GM23338 (cell line): ENCODE results near the gene TXNRD3. TPM values are rescaled to one million over a fixed set of nuclear protein-coding genes. Genes with fewer than 3 reads are reported as not detected.
A peak's percentile ranks its signal among the peaks of the same experiment; 100 is the strongest.

Experiments
- ATAC-seq: fragments of 200-7000 bp; cut with Tn5 transposase; 3 replicates; pipeline ENCODE4 v1.9.1; 2020
- DNase-seq: peaks from one replicate; pipeline ENCODE4 v3.0.0-alpha.2; 2015; ENCODE audit warnings: low spot score
- H2AFZ ChIP-seq: fragments of 200-600 bp; sonication (generic); 2 replicates; pipeline ENCODE4 v1.8.0; 2016; ENCODE audit warnings: antibody characterized with exemption, mild to moderate bottlenecking, moderate library complexity
- H3F3A ChIP-seq: fragments of 200-600 bp; sonication (generic); replicated peaks from 2 replicates; pipeline ENCODE4 v1.8.0; 2017; ENCODE audit warnings: antibody characterized with exemption, mixed run types, low read depth
- H3K27ac ChIP-seq: fragments of 200-600 bp; sonication (generic); 2 replicates; pipeline ENCODE4 v1.6.1; 2016; ENCODE audit warnings: low read depth
- H3K27me3 ChIP-seq: fragments of 200-600 bp; sonication (generic); 2 replicates; pipeline ENCODE4 v1.8.0; 2016; ENCODE audit warnings: mild to moderate bottlenecking, mixed run types, moderate library complexity; ENCODE audit not compliant: insufficient read depth
- H3K36me3 ChIP-seq: fragments of 200-600 bp; sonication (generic); 2 replicates; pipeline ENCODE4 v1.8.0; 2016; ENCODE audit warnings: mild to moderate bottlenecking; ENCODE audit not compliant: insufficient read depth
- H3K4me1 ChIP-seq: fragments of 200-600 bp; sonication (generic); 2 replicates; pipeline ENCODE4 v1.8.0; 2016; ENCODE audit warnings: mild to moderate bottlenecking, moderate library complexity; ENCODE audit not compliant: insufficient read depth
- H3K4me2 ChIP-seq: fragments of 200-600 bp; sonication (generic); 2 replicates; pipeline ENCODE4 v1.7.1; 2017; ENCODE audit warnings: mixed run types
- H3K4me3 ChIP-seq: fragments of 200-600 bp; sonication (generic); 2 replicates; pipeline ENCODE4 v1.6.1; 2016; ENCODE audit warnings: mixed run types
- H3K79me2 ChIP-seq: fragments of 200-600 bp; sonication (generic); replicated peaks from 2 replicates; pipeline ENCODE4 v1.8.0; 2017; ENCODE audit warnings: mild to moderate bottlenecking; ENCODE audit not compliant: insufficient read depth
- H3K9me2 ChIP-seq: fragments of 200-600 bp; sonication (generic); 2 replicates; pipeline ENCODE4 v1.8.0; 2017; ENCODE audit not compliant: insufficient read depth
- H4K20me1 ChIP-seq: fragments of 200-600 bp; sonication (generic); replicated peaks from 2 replicates; pipeline ENCODE4 v1.8.0; 2017; ENCODE audit warnings: mild to moderate bottlenecking; ENCODE audit not compliant: insufficient read depth
- H3K27ac Mint-ChIP-seq: 2 replicates; pipeline ENCODE4 v1.8.0; 2020; ENCODE audit warnings: inconsistent platforms, mild to moderate bottlenecking, moderate library complexity, mixed read lengths
- H3K27me3 Mint-ChIP-seq: 3 replicates; pipeline ENCODE4 v1.8.0; 2022; ENCODE audit warnings: low read depth, mild to moderate bottlenecking, moderate library complexity, mixed read lengths, inconsistent platforms; ENCODE audit not compliant: insufficient read depth, poor library complexity
- H3K36me3 Mint-ChIP-seq: 3 replicates; pipeline ENCODE4 v1.8.0; 2021; ENCODE audit warnings: low read depth, mild to moderate bottlenecking, inconsistent platforms, moderate library complexity, mixed read lengths
- H3K4me1 Mint-ChIP-seq: 3 replicates; pipeline ENCODE4 v1.8.0; 2020; ENCODE audit warnings: mild to moderate bottlenecking, inconsistent platforms, mixed read lengths
- H3K4me3 Mint-ChIP-seq: 3 replicates; pipeline ENCODE4 v1.8.0; 2021; ENCODE audit warnings: moderate library complexity, mild to moderate bottlenecking, inconsistent platforms, mixed read lengths
- H3K9me3 Mint-ChIP-seq: 3 replicates; pipeline ENCODE4 v1.8.0; 2020; ENCODE audit warnings: moderate library complexity, mild to moderate bottlenecking, inconsistent platforms, mixed read lengths
- CREB1 ChIP-seq: fragments of 250-450 bp; sonication (Bioruptor Pico); IDR thresholded peaks from 2 replicates; pipeline ENCODE4 v1.5.0; 2020; ENCODE audit warnings: low read depth, mild to moderate bottlenecking, moderate library complexity
- EZH2 ChIP-seq: fragments of 200-600 bp; sonication (generic); IDR thresholded peaks from one replicate; pipeline ENCODE4 v1.8.0; 2017; ENCODE audit warnings: antibody characterized with exemption, mild to moderate bottlenecking, low read depth; ENCODE audit not compliant: unreplicated experiment
- EZH2phosphoT487 ChIP-seq: fragments of 200-600 bp; sonication (generic); IDR thresholded peaks from one replicate; pipeline ENCODE4 v1.8.1; 2018; ENCODE audit warnings: antibody characterized with exemption; ENCODE audit not compliant: unreplicated experiment
- JUNB ChIP-seq: IDR thresholded peaks from one replicate; pipeline ENCODE4 v1.6.1; 2016; ENCODE audit warnings: antibody characterized with exemption; ENCODE audit not compliant: unreplicated experiment
- NANOG ChIP-seq: IDR thresholded peaks from 2 replicates; pipeline ENCODE4 v1.6.1; 2016; ENCODE audit warnings: antibody characterized with exemption, borderline replicate concordance
- POLR2AphosphoS5 ChIP-seq: IDR thresholded peaks from 2 replicates; pipeline ENCODE4 v1.6.1; 2016; ENCODE audit warnings: antibody characterized with exemption, low read depth
- STAT1 ChIP-seq: IDR thresholded peaks from one replicate; pipeline ENCODE4 v1.6.1; 2016; ENCODE audit warnings: antibody characterized with exemption; ENCODE audit not compliant: unreplicated experiment
- ZNF114 ChIP-seq: fragments of 250-450 bp; sonication (Bioruptor Pico); IDR thresholded peaks from 2 replicates; pipeline ENCODE4 v1.5.0; 2020; ENCODE audit warnings: mild to moderate bottlenecking, moderate library complexity
- ZNF331 ChIP-seq: fragments of 250-450 bp; sonication (Bioruptor Pico); IDR thresholded peaks from 2 replicates; pipeline ENCODE4 v1.5.0; 2020; ENCODE audit warnings: low read depth, mild to moderate bottlenecking, moderate library complexity
- polyA plus RNA-seq: library from polyadenylated mRNA; unstranded; fragments of >200 nt; fragmentation: Nextera tagmentation; extraction: Ambion mirVana; gene quantifications from 2 replicates; pipeline ENCODE4 v1.2.1, GENCODE V29; 2016
- total RNA-seq: library from RNA; depleted of rRNA; stranded (reverse); fragments of >200 nt; shearing (Covaris generic); gene quantifications from 2 replicates; pipeline ENCODE4 v1.2.3, GENCODE V29; 2014
- TF ChIP-seq, protein P1 (sequence below): IDR thresholded peaks from one replicate; pipeline ENCODE4 v1.6.1; 2018; ENCODE audit warnings: antibody characterized with exemption; ENCODE audit not compliant: unreplicated experiment
- TF ChIP-seq, protein P2 (sequence below), 2 experiments: fragments of 200-600 bp in 1 of 2; sonication (generic) in 1 of 2; conservative IDR thresholded peaks; 2 replicates each; pipeline versions ENCODE4 v1.5.1 to v1.6.1; 2016 to 2017; ENCODE audit warnings: antibody characterized with exemption in 2 of 2, low read depth in 2 of 2, mild to moderate bottlenecking in 2 of 2, moderate library complexity in 1 of 2
- TF ChIP-seq, protein P3 (sequence below): fragments of 250-450 bp; sonication (Bioruptor Pico); IDR thresholded peaks from 2 replicates; pipeline ENCODE4 v1.5.0; 2020; ENCODE audit warnings: mild to moderate bottlenecking, moderate library complexity
- TF ChIP-seq, protein P4 (sequence below): IDR thresholded peaks from 2 replicates; pipeline ENCODE4 v1.6.1; 2016; ENCODE audit warnings: antibody characterized with exemption

The TXNRD3 gene
- total and polyA plus RNA-seq, 2 experiments from 2014 or later: 3.0 to 4.1 TPM

DNA sequence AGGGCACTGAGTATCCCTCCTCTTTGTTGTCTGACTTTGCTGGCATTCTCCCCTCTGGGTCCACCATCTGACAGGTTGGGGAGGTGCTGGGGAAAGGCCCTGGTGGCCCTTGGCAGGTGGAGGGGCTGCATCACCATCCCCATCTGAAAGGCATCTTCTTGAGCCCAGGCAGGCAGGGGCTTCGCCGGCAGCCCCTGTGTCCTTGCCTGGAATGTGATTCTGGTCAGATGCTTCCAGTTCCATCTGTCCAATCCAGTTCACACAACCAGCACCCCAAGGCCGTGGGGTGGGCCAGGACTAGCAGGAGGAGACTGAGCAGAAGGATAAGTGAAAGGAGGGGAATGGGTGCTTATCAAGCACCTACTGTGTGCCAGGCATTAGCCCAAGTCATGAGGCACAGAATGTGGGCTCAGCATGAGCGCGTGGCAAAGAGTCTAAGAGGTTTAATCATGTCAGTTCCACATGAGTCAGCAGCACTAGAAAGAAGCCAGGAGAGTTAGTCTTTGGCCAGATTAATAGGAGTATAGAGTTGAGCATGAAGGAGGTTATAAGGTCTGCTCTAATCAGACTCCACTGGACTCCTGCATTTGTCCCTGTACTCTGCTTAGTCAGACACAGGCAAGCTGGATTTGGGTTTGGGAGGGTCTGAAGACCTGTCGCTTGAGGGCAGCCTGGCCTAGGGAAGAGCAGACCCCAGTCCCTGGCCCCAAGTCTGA is 10.5 kb upstream of the TXNRD3 start:
- H4K20me1 ChIP-seq: no peaks in the 10 kb centered on the region
- H3K9me2 ChIP-seq: no peaks in the 10 kb centered on the region
- TF ChIP-seq ZNF114 (CRISPR knock-in tag) (no peak), STAT1 (no peak), EZH2 (no peak), ZNF331 (CRISPR knock-in tag) (no peak), NANOG (no peak), JUNB (no peak), CREB1 (CRISPR knock-in tag) (no peak), POLR2AphosphoS5 (no peak), EZH2phosphoT487 (no peak)
- TF ChIP-seq, protein P1, sequence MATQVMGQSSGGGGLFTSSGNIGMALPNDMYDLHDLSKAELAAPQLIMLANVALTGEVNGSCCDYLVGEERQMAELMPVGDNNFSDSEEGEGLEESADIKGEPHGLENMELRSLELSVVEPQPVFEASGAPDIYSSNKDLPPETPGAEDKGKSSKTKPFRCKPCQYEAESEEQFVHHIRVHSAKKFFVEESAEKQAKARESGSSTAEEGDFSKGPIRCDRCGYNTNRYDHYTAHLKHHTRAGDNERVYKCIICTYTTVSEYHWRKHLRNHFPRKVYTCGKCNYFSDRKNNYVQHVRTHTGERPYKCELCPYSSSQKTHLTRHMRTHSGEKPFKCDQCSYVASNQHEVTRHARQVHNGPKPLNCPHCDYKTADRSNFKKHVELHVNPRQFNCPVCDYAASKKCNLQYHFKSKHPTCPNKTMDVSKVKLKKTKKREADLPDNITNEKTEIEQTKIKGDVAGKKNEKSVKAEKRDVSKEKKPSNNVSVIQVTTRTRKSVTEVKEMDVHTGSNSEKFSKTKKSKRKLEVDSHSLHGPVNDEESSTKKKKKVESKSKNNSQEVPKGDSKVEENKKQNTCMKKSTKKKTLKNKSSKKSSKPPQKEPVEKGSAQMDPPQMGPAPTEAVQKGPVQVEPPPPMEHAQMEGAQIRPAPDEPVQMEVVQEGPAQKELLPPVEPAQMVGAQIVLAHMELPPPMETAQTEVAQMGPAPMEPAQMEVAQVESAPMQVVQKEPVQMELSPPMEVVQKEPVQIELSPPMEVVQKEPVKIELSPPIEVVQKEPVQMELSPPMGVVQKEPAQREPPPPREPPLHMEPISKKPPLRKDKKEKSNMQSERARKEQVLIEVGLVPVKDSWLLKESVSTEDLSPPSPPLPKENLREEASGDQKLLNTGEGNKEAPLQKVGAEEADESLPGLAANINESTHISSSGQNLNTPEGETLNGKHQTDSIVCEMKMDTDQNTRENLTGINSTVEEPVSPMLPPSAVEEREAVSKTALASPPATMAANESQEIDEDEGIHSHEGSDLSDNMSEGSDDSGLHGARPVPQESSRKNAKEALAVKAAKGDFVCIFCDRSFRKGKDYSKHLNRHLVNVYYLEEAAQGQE: no peak
- TF ChIP-seq, protein P2, sequence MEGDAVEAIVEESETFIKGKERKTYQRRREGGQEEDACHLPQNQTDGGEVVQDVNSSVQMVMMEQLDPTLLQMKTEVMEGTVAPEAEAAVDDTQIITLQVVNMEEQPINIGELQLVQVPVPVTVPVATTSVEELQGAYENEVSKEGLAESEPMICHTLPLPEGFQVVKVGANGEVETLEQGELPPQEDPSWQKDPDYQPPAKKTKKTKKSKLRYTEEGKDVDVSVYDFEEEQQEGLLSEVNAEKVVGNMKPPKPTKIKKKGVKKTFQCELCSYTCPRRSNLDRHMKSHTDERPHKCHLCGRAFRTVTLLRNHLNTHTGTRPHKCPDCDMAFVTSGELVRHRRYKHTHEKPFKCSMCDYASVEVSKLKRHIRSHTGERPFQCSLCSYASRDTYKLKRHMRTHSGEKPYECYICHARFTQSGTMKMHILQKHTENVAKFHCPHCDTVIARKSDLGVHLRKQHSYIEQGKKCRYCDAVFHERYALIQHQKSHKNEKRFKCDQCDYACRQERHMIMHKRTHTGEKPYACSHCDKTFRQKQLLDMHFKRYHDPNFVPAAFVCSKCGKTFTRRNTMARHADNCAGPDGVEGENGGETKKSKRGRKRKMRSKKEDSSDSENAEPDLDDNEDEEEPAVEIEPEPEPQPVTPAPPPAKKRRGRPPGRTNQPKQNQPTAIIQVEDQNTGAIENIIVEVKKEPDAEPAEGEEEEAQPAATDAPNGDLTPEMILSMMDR (conservative IDR thresholded peaks at IDR 0.05; ENCODE audit: low read depth in 2 of 2): no peak
- TF ChIP-seq, protein P3, sequence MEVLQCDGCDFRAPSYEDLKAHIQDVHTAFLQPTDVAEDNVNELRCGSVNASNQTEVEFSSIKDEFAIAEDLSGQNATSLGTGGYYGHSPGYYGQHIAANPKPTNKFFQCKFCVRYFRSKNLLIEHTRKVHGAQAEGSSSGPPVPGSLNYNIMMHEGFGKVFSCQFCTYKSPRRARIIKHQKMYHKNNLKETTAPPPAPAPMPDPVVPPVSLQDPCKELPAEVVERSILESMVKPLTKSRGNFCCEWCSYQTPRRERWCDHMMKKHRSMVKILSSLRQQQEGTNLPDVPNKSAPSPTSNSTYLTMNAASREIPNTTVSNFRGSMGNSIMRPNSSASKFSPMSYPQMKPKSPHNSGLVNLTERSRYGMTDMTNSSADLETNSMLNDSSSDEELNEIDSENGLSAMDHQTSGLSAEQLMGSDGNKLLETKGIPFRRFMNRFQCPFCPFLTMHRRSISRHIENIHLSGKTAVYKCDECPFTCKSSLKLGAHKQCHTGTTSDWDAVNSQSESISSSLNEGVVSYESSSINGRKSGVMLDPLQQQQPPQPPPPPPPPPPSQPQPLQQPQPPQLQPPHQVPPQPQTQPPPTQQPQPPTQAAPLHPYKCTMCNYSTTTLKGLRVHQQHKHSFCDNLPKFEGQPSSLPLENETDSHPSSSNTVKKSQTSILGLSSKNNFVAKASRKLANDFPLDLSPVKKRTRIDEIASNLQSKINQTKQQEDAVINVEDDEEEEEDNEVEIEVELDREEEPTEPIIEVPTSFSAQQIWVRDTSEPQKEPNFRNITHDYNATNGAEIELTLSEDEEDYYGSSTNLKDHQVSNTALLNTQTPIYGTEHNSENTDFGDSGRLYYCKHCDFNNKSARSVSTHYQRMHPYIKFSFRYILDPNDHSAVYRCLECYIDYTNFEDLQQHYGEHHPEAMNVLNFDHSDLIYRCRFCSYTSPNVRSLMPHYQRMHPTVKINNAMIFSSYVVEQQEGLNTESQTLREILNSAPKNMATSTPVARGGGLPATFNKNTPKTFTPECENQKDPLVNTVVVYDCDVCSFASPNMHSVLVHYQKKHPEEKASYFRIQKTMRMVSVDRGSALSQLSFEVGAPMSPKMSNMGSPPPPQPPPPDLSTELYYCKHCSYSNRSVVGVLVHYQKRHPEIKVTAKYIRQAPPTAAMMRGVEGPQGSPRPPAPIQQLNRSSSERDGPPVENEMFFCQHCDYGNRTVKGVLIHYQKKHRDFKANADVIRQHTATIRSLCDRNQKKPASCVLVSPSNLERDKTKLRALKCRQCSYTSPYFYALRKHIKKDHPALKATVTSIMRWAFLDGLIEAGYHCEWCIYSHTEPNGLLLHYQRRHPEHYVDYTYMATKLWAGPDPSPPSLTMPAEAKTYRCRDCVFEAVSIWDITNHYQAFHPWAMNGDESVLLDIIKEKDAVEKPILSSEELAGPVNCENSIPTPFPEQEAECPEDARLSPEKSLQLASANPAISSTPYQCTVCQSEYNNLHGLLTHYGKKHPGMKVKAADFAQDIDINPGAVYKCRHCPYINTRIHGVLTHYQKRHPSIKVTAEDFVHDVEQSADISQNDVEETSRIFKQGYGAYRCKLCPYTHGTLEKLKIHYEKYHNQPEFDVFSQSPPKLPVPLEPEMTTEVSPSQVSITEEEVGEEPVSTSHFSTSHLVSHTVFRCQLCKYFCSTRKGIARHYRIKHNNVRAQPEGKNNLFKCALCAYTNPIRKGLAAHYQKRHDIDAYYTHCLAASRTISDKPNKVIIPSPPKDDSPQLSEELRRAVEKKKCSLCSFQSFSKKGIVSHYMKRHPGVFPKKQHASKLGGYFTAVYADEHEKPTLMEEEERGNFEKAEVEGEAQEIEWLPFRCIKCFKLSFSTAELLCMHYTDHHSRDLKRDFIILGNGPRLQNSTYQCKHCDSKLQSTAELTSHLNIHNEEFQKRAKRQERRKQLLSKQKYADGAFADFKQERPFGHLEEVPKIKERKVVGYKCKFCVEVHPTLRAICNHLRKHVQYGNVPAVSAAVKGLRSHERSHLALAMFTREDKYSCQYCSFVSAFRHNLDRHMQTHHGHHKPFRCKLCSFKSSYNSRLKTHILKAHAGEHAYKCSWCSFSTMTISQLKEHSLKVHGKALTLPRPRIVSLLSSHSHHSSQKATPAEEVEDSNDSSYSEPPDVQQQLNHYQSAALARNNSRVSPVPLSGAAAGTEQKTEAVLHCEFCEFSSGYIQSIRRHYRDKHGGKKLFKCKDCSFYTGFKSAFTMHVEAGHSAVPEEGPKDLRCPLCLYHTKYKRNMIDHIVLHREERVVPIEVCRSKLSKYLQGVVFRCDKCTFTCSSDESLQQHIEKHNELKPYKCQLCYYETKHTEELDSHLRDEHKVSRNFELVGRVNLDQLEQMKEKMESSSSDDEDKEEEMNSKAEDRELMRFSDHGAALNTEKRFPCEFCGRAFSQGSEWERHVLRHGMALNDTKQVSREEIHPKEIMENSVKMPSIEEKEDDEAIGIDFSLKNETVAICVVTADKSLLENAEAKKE (CRISPR knock-in tag): no peak
- TF ChIP-seq, protein P4, sequence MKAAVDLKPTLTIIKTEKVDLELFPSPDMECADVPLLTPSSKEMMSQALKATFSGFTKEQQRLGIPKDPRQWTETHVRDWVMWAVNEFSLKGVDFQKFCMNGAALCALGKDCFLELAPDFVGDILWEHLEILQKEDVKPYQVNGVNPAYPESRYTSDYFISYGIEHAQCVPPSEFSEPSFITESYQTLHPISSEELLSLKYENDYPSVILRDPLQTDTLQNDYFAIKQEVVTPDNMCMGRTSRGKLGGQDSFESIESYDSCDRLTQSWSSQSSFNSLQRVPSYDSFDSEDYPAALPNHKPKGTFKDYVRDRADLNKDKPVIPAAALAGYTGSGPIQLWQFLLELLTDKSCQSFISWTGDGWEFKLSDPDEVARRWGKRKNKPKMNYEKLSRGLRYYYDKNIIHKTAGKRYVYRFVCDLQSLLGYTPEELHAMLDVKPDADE: no peak
- no peaks in the 10 kb centered on the region for H3K36me3 ChIP-seq
- ATAC-seq (no peak), DNase-seq (no peak)
- no peaks in the 10 kb centered on the region for H3F3A ChIP-seq
- H3K4me2 ChIP-seq: no peak overlapping the region
- no peaks in the 10 kb centered on the region for H3K4me1 ChIP-seq
- H3K4me3 Mint-ChIP-seq: no peak overlapping the region
- H3K4me3 ChIP-seq: no peak overlapping the region
- no peaks in the 10 kb centered on the region for H3K27me3 ChIP-seq
- H2AFZ ChIP-seq: peak overlapping the region; percentile 9; the same call in 1 of the 2 replicates
- no peaks in the 10 kb centered on the region for H3K79me2 ChIP-seq
- H3K27ac ChIP-seq: no peak overlapping the region
- peaks cover 6% of the 10 kb centered on the region; the same call in 2 of the 3 replicates for H3K4me1 Mint-ChIP-seq
- peaks cover 3% of the 10 kb centered on the region for H3K27me3 Mint-ChIP-seq
- H3K27ac Mint-ChIP-seq: no peak overlapping the region
- H3K9me3 Mint-ChIP-seq: no peaks in the 10 kb centered on the region
- H3K36me3 Mint-ChIP-seq: no peaks in the 10 kb centered on the region
